Stimulated activated CD4-positive, alpha-beta T cell treated with anti-CD3 and anti-CD28 coated beads, Interleukin-4, amount 100 ng/mL, for 48 hours (primary cell): ENCODE data around the gene ACAN.

ENCODE experiments used
- DNase-seq, 2 donors: peaks; one replicate each; pipeline ENCODE4 v3.0.0-alpha.2; 2020; ENCODE audit warnings: low read depth in 2 of 2

ACAN gene

GRCh38 chr15:88878720-88879184, 75.5 kb downstream of the ACAN start:
- DNase-seq, result peak in 1 of 2 donors; percentile 35

GRCh38 chr15:88880944-88881740, 77.9 kb downstream of the ACAN start:
- no peak for DNase-seq

GRCh38 chr15:88881775-88882174, 78.5 kb downstream of the ACAN start:
- DNase-seq, result no peak

GRCh38 chr15:88882785-88883184, 79.5 kb downstream of the ACAN start:
- no peak for DNase-seq

- DNase-seq, result no peak
These were observed 83.9 kb downstream of the ACAN start for GRCh38 chr15:88887068-88887580.

- DNase-seq, result no peak
These were observed 85.5 kb downstream of the ACAN start for GRCh38 chr15:88888719-88889118.

GRCh38 chr15:88890495-88890894, 87.3 kb downstream of the ACAN start:
- no peak for DNase-seq

- no peak for DNase-seq
These were observed 88.5 kb downstream of the ACAN start for GRCh38 chr15:88891540-88892254.

- peak; percentile 83 to 87 for DNase-seq
These were observed 91.1 kb downstream of the ACAN start for GRCh38 chr15:88894348-88894818.

GRCh38 chr15:88894819-88895767, 91.9 kb downstream of the ACAN start, which contains the start of gene HAPLN3:
Gene HAPLN3 (minus strand): TSS chr15:88895544. CDS start chr15:88887298, 8,246 bp downstream.
- DNase-seq, result peak; percentile 38 to 59

- no peak for DNase-seq
These were observed 93.2 kb downstream of the ACAN start for GRCh38 chr15:88896333-88897033.

- DNase-seq, result no peak
These were observed 93.9 kb downstream of the ACAN start for GRCh38 chr15:88897142-88897455.

- peak; percentile 77 to 78 for DNase-seq
These were observed 94.4 kb downstream of the ACAN start for GRCh38 chr15:88897456-88898194.

- no peak for DNase-seq
These were observed 95.5 kb downstream of the ACAN start for GRCh38 chr15:88898736-88899135.

- no peak for DNase-seq
These were observed 96.0 kb downstream of the ACAN start for GRCh38 chr15:88899251-88899650.

GRCh38 chr15:88900309-88900981, 97.2 kb downstream of the ACAN start:
- DNase-seq, result no peak

- no peak for DNase-seq
These were observed 97.8 kb downstream of the ACAN start for GRCh38 chr15:88900982-88901418.

- no peak for DNase-seq
These were observed 98.4 kb downstream of the ACAN start for GRCh38 chr15:88901508-88902220.
